NCI-H1694 (cell line): ENCODE data around the gene REPS2.
"Not testable (repeated sequence)": the region's sequence is repeated elsewhere in the genome, so short reads cannot be mapped to it uniquely, and the experiment has no call there.

Source experiments
- DNase-seq: peaks from one replicate; lab custom pipeline; 2025; lab: John Stamatoyannopoulos, UW

REPS2 gene

GRCh38 chrX:16964976-16965375, 18.5 kb downstream of the REPS2 start:
- not testable (repeated sequence) for DNase-seq

- no peak for DNase-seq
Observed at GRCh38 chrX:16966752-16967448, 20.4 kb downstream of the REPS2 start.

GRCh38 chrX:16968753-16969152, 22.3 kb downstream of the REPS2 start:
- not testable (repeated sequence) for DNase-seq

GRCh38 chrX:16970977-16971376, 24.5 kb downstream of the REPS2 start:
- DNase-seq = no peak

- DNase-seq = no peak
Observed at GRCh38 chrX:16971694-16972093, 25.2 kb downstream of the REPS2 start.

GRCh38 chrX:16975233-16975632, 28.8 kb downstream of the REPS2 start:
- no peak for DNase-seq

- no peak for DNase-seq
Observed at GRCh38 chrX:16977771-16978170, 31.3 kb downstream of the REPS2 start.

GRCh38 chrX:16978193-16978984, 31.9 kb downstream of the REPS2 start:
- no peak for DNase-seq

GRCh38 chrX:16979226-16979625, 32.8 kb downstream of the REPS2 start:
- DNase-seq = no peak

- no peak for DNase-seq
Observed at GRCh38 chrX:16981209-16981608, 34.8 kb downstream of the REPS2 start.

GRCh38 chrX:16981980-16982379, 35.5 kb downstream of the REPS2 start:
- DNase-seq = no peak

GRCh38 chrX:16983051-16983450, 36.6 kb downstream of the REPS2 start:
- no peak for DNase-seq

- no peak for DNase-seq
Observed at GRCh38 chrX:16985286-16985685, 38.8 kb downstream of the REPS2 start.

- no peak for DNase-seq
Observed at GRCh38 chrX:16986169-16986568, 39.7 kb downstream of the REPS2 start.

- no peak for DNase-seq
Observed at GRCh38 chrX:16989750-16990149, 43.3 kb downstream of the REPS2 start.

- DNase-seq = no peak
Observed at GRCh38 chrX:16990839-16991238, 44.4 kb downstream of the REPS2 start.

- DNase-seq = no peak
Observed at GRCh38 chrX:16992445-16992844, 46.0 kb downstream of the REPS2 start.

- DNase-seq = no peak
Observed at GRCh38 chrX:16992951-16993350, 46.5 kb downstream of the REPS2 start.

- no peak for DNase-seq
Observed at GRCh38 chrX:16993791-16994318, 47.4 kb downstream of the REPS2 start.

- DNase-seq = no peak
Observed at GRCh38 chrX:16994736-16995135, 48.3 kb downstream of the REPS2 start.

GRCh38 chrX:16997313-16997712, 50.9 kb downstream of the REPS2 start:
- DNase-seq = no peak

- DNase-seq = no peak
Observed at GRCh38 chrX:16999275-16999674, 52.8 kb downstream of the REPS2 start.

GRCh38 chrX:17000751-17001150, 54.3 kb downstream of the REPS2 start:
- no peak for DNase-seq
